ENCODE data around the gene L3MBTL4. TPM values are rescaled to one million over a fixed set of nuclear protein-coding genes. Genes with fewer than 3 reads are reported as not detected.

The L3MBTL4 gene
- total and polyA plus RNA-seq, 9 of the 15 experiments (the other 6 are each of a cell fraction or from before 2014, with no cell fraction given), result not detected

GRCh38 chr18:6373187-6373586 is 41.5 kb downstream of the L3MBTL4 start:
- no peak for ATAC-seq

More at GRCh38 chr18:6373187-6373586, 41.5 kb downstream of the L3MBTL4 start:
- H3K36me3 ChIP-seq (ENCODE audit: control insufficient read depth, insufficient read depth, low read length), result no peaks in the 10 kb centered on the region
- H2AFZ ChIP-seq (ENCODE audit: low read depth, low read length), result no peak overlapping the region
- H3K9me1 ChIP-seq (ENCODE audit: control insufficient read depth, insufficient read depth, low read length), result no peaks in the 10 kb centered on the region
- no peaks in the 10 kb centered on the region for H3K27me3 ChIP-seq (ENCODE audit: control insufficient read depth in 2 of 2, insufficient read depth in 2 of 2, low read length in 2 of 2)
- H3K4me3 ChIP-seq, result no peak overlapping the region
- no peak overlapping the region for H3K4me2 ChIP-seq (ENCODE audit: insufficient read depth, low read length)
- BruUV-seq (replicated peaks), result no TSS peak
- ChIA-PET POLR2A (no interaction called here), CTCF (ENCODE audit: low intra/inter-chr PET ratio) (interaction anchor here (0.6 kb wide), 1 partner anchor 72 kb away, joined by 3 read pairs; no protein-coding TSS in a partner anchor)
- DNase-seq (ENCODE audit: extremely low read depth in 1 of 4, low spot score in 3 of 4), result no peak
- H3K9me3 ChIP-seq (replicated peaks; ENCODE audit: control insufficient read depth, insufficient read depth, low read depth, low read length), result no peaks in the 10 kb centered on the region
- no peak overlapping the region for H3K9ac ChIP-seq (ENCODE audit: insufficient read depth in 1 of 2, low read depth in 2 of 2, low read length in 2 of 2)
- intact Hi-C loops (cut with micrococcal nuclease) (no loop called here), in situ Hi-C loops (cut with MboI) (no loop called here)
- no peak for TF ChIP-seq ZNF133 (CRISPR knock-in tag; IDR thresholded peaks at IDR 0.05)
- no peak for TF ChIP-seq NFE2L1 (tag; IDR thresholded peaks at IDR 0.05; ENCODE audit: borderline replicate concordance, low read depth)
- no peak for TF ChIP-seq SNAPC5 (CRISPR knock-in tag; IDR thresholded peaks at IDR 0.05)
- TF ChIP-seq NCOR1 (IDR thresholded peaks at IDR 0.05), result no peak
- TF ChIP-seq ATF3 (IDR thresholded peaks at IDR 0.05), result no peak
- TF ChIP-seq ATF3 (CRISPR knock-in tag; conservative IDR thresholded peaks at IDR 0.05), result no peak
- TF ChIP-seq MCM3 (IDR thresholded peaks at IDR 0.05), result no peak
- no peak for TF ChIP-seq NCOA2 (IDR thresholded peaks at IDR 0.05; ENCODE audit: partially characterized antibody in 2 of 2)
- TF ChIP-seq ZNF780A (CRISPR knock-in tag; IDR thresholded peaks at IDR 0.05), result no peak
- H3K79me2 ChIP-seq (ENCODE audit: control insufficient read depth, insufficient read depth, low read length), result no peaks in the 10 kb centered on the region
- H3K27ac ChIP-seq (ENCODE audit: extremely low read depth, low read depth, low read length), result no peak overlapping the region
- WGBS (ENCODE audit: insufficient coverage, low coverage, missing lambda C conversion rate), result 4% methylated on average over 5 of the region's 5 CpGs
- no peaks in the 10 kb centered on the region for H3K4me1 ChIP-seq (replicated peaks in 1 of 2; ENCODE audit: control insufficient read depth in 2 of 2, insufficient read depth in 2 of 2, low read length in 2 of 2)
- H4K20me1 ChIP-seq (replicated peaks; ENCODE audit: control insufficient read depth, insufficient read depth, low read length), result no peaks in the 10 kb centered on the region
- no peak for FAIRE-seq

All from K562 (cell line).